Left ventricle myocardium superior (tissue), 1 donor: ENCODE data around the gene MTURN. TPM values are rescaled to one million over a fixed set of nuclear protein-coding genes. Genes with fewer than 3 reads are reported as not detected.

Experiments used
- ATAC-seq: fragments of 200-7000 bp; cut with Tn5 transposase; one replicate; pipeline ENCODE4 v1.9.1; 2020; ENCODE audit warnings: mild to moderate bottlenecking, moderate library complexity
- DNase-seq: peaks from one replicate; pipeline ENCODE4 v3.0.0-alpha.2; 2020
- intact Hi-C: fragments of 100-400 bp; cut with micrococcal nuclease; formaldehyde crosslinking; loops from one replicate; pipeline ENCODE4 v1.11.0; 2022
- total RNA-seq: library from RNA; stranded (reverse); fragmentation: NEBNext Ultra II Directional; extraction: Animal tissue kit (Norgen Biotek cat#: 25700); gene quantifications from one replicate; pipeline ENCODE4 v1.2.1, GENCODE V29; 2021
- donor health status: DM: no; HTN: yes; CAD: no; lungs with severe emphysema.

The MTURN gene
- total RNA-seq, 1 donor from 2014 or later, result 18.8 TPM

- ATAC-seq (no peak), DNase-seq (no peak)
- intact Hi-C loops, result no loop called here
Measured at GRCh38 chr7:30188811-30189210, 54.0 kb downstream of the MTURN start.

GRCh38 chr7:30191809-30192208 is 57.0 kb downstream of the MTURN start:
- DNase-seq, result no peak
- ATAC-seq, result no peak
- intact Hi-C loops, result no loop called here

- DNase-seq (no peak), ATAC-seq (no peak)
- intact Hi-C loops, result no loop called here
Measured at GRCh38 chr7:30193336-30193943, 58.7 kb downstream of the MTURN start.

GRCh38 chr7:30196408-30196807 is 61.6 kb downstream of the MTURN start:
- intact Hi-C loops, result no loop called here
- no peak for ATAC-seq

GRCh38 chr7:30197438-30197837 is 62.7 kb downstream of the MTURN start:
- DNase-seq, result no peak
- intact Hi-C loops, result no loop called here
- ATAC-seq, result no peak

More at GRCh38 chr7:30196408-30196807, 61.6 kb downstream of the MTURN start:
- DNase-seq, result no peak

- intact Hi-C loops, result no loop called here
- DNase-seq, result no peak
- no peak for ATAC-seq
Measured at GRCh38 chr7:30199271-30199670, 64.5 kb downstream of the MTURN start.

GRCh38 chr7:30200591-30200990 is 65.8 kb downstream of the MTURN start:
- intact Hi-C loops, result no loop called here
- ATAC-seq (no peak), DNase-seq (no peak)

GRCh38 chr7:30201161-30201666 is 66.4 kb downstream of the MTURN start:
- intact Hi-C loops, result no loop called here
- DNase-seq, result no peak
- ATAC-seq, result no peak

GRCh38 chr7:30201921-30202320 is 67.1 kb downstream of the MTURN start:
- intact Hi-C loops, result no loop called here
- ATAC-seq (no peak), DNase-seq (no peak)

- DNase-seq (no peak), ATAC-seq (no peak)
- intact Hi-C loops, result no loop called here
Measured at GRCh38 chr7:30202671-30203070, 67.9 kb downstream of the MTURN start.

- intact Hi-C loops, result no loop called here
- DNase-seq, result no peak
- ATAC-seq, result no peak
Measured at GRCh38 chr7:30206491-30206890, 71.7 kb downstream of the MTURN start.

- ATAC-seq, result no peak
- intact Hi-C loops, result no loop called here
- no peak for DNase-seq
Measured at GRCh38 chr7:30206942-30207341, 72.2 kb downstream of the MTURN start.

- intact Hi-C loops, result no loop called here
- no peak for ATAC-seq
- no peak for DNase-seq
Measured at GRCh38 chr7:30207376-30207775, 72.6 kb downstream of the MTURN start.

- DNase-seq, result no peak
- intact Hi-C loops, result no loop called here
- no peak for ATAC-seq
Measured at GRCh38 chr7:30209951-30210350, 75.2 kb downstream of the MTURN start.

Other genes with a start within 250 kb of the MTURN start
- gene SCRN1, start 145.2 kb upstream of the MTURN start, total RNA-seq, result 18.7 TPM
- 12.8 TPM for gene FKBP14, start 108.3 kb upstream of the MTURN start, total RNA-seq
- gene PLEKHA8, start 106.6 kb upstream of the MTURN start, total RNA-seq, result 3.4 TPM
- gene ZNRF2, start 149.6 kb downstream of the MTURN start, total RNA-seq, result 8.6 TPM